ENCODE results near the gene CBX8.

- no peak for TF ChIP-seq GATA2 (IDR thresholded peaks at IDR 0.05; ENCODE audit: low read depth, low read length)
- TF ChIP-seq GATA3 (IDR thresholded peaks at IDR 0.05; ENCODE audit: low read depth, low read length), result no peak
Measured at GRCh38 chr17:79743614-79744013, 53.3 kb downstream of the CBX8 start.

All from SH-SY5Y (cell line).